HG02678 (cell line): ENCODE data around the gene TTLL11.

Experiments
- ATAC-seq: cut with Tn5 transposase; IDR thresholded peaks from one replicate; pipeline ENCODE4 v1.9.1; 2021; ENCODE audit warnings: mild to moderate bottlenecking, moderate library complexity; ENCODE audit not compliant: unreplicated experiment

TTLL11 gene

DNA sequence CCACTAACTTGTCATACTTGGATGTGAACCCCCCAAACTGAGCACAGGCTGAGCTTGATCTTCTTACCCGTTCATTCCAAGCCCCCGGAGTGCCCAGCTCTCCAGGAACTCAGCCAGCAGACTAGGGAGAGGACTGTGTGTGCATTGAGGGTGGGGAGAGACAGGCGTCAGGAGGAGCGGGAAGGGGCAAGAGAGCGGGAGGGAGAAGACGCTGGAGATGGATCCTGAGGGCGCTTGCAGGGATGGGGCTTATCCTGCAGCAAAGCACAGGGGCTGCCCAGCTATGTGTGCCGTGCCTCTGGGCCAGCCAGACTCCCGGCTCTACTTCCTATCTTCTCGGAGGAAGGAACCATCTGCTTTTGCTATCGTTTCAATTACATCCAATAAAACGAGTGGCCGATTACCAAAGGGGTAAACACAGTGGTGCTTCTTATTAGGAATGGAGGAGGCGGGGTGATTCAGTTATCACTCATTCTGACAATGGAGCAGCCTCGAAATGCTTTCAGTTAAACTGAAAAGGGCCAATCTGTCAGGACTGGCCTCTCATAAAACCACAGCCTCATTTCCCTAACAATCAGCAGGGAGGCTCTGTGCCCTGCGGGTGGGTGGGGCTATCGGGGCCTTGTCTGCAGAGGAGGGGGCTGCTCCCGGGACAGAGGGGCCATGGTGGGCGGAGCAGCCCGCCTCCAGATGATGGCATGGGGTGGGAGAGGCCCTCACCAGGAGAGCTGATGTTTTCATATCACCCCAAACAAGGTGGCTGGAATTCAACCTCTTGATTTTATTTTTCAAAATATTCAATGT lies 273.5 kb downstream of the TTLL11 start:
- ATAC-seq = no peak

DNA sequence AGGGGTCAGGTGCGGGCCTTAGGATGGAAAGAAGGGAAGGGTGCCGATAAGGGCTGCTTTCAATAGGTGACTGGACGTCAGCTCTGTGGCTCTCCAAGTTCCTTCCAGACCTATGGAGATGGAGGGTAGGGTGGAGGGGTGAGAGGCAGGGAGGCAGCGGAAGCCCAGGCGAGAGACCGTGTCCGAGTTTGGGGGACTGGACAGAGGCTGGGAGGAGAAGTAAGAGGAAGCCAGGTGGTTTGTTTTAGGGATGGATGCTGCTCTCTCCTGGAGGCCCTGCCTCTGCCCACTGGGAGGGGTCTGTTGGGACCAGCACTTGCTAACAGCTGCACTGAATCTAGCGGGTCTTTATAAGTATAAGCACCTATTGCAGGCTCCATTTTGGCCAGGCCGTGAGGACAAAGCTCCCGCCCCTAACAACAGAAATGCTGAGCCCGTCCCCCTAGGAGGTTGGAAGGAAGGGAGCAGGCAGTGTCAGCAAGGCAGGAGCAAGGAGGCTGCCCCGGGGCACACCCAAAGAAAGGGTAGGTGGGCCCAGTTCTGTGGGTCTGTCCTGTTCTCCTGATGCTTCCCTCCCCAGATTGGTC lies 274.2 kb downstream of the TTLL11 start:
- no peak for ATAC-seq

GRCh38 chr9:121818016-121818661 lies 275.0 kb downstream of the TTLL11 start:
- no peak for ATAC-seq

DNA sequence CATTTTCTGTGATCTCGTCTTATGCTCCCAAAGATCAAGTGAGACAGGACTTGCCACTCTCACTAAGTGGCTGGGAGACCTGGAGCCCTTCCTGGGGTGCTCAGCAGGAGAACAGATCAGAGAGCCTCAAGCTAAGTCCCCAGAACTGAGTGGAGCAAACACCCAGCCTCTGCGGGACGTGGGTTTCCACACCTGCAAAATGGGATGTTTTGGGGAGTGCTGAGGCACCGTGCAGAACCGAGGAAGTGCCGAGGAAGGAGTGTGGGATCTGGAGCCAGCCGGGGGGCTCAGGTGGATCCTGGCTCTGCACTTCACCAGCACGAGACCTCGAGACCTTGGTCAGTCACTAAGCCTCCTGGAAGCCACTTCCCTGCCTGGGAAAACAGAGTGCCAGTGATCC lies 275.6 kb downstream of the TTLL11 start:
- ATAC-seq = no peak

DNA sequence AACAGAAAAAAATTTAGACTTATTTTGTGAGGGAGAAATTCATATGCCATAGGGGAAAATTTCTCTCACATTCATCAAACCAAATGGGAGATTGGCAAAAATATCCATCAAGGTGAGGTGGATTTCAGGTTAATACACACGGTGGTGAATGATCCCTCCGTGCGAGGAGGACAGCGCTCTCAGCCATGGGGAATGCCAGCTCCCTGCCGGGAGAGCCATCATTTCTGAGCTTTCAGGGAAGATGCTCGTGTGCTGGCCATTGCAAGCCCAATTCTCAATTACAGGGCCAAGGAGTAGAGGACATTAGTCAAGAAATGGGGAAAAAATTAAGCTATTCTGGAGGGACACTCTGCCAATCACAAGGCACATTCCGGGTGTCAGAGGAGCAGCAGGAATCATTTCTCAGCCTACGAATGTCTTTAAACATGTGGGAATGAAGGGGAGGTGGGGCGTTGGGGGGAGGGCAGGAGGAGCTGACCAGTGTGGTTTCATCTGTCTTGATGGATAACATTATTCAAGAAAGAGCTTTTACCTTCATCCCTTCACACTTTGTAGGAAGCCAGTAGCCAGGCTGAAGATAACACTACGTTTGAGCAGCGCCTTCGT lies 276.2 kb downstream of the TTLL11 start:
- ATAC-seq = no peak

DNA sequence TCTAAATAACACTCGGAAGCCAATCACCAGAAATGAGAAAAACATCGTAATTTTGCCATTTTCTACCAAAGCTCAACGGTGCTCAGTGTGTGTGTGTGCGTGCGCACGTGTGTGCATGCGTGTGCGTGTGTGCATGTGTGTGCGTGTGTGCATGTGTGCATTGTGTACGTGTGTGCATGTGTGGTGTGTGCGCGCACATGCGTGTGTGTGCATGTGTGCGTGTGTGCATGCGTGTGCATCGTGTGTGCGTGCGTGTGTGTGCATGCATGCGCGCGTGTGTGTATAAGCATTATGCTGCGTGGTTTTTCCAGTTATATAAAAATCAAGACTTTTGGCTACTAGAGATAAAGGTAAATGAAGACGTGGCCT lies 276.7 kb downstream of the TTLL11 start:
- no peak for ATAC-seq

DNA sequence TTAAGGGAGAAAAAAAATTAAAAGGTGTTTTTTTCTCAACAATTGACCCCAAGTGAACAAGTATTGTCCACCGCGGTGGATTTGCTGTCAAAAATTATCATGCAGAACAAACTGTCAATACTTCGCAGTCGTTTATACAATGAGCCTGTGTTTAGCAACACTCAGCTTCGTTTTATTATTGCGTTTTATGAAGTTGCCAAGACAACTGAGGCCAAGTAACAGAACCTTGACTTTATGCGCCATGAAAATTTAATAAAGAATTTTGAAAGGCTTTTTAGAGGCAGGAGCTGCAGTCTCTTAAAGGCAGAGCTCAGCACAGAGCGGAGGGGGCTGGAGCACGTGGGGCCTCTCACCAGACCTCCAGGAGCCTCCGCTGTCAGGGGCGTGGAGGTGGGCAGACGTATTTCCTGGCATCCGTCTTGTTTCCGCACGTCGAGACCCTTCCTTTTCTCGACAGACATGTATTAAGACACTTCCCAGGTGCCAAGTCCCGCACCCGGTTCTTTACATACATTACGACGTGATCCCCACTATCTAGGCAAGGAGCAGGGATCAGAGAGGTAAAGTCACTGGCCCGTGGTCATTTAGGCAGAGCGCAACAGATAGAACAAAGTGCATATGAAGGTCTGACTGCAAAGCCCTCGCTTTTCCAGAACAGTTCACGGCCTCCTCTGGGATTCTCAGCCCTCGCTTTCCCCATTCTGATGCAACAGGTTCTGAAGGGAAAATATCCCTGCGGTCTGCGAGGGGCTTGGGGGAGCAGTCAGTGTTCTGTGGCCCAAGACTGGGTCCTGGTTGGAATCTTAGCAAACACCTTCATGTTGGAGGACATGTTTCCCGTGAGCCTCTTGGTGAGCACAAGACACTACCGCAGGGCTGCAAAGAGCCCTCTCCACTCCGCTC lies 277.3 kb downstream of the TTLL11 start:
- ATAC-seq = no peak

DNA sequence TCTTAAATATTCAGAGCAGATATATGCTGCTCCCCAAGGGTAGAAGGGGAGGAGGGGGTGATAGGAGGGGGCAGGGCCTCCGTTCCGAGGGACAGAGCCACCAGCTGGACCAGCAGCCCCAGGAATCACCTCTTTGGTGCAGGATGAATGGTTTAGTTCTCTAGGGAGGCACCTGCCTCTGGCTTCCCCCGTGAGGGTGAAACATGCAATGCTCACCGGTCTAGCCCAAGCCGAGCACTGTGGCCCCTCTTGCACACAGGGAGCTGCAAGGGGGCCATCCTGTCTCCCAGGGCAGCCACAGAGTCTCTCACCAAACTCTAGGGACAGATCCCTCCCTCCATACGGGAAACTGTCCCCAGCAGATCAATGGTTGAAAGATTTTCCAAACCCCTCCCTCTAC lies 278.0 kb downstream of the TTLL11 start:
- ATAC-seq = no peak

- ATAC-seq = no peak
Measured at GRCh38 chr9:121814594-121814993, 278.5 kb downstream of the TTLL11 start.

DNA sequence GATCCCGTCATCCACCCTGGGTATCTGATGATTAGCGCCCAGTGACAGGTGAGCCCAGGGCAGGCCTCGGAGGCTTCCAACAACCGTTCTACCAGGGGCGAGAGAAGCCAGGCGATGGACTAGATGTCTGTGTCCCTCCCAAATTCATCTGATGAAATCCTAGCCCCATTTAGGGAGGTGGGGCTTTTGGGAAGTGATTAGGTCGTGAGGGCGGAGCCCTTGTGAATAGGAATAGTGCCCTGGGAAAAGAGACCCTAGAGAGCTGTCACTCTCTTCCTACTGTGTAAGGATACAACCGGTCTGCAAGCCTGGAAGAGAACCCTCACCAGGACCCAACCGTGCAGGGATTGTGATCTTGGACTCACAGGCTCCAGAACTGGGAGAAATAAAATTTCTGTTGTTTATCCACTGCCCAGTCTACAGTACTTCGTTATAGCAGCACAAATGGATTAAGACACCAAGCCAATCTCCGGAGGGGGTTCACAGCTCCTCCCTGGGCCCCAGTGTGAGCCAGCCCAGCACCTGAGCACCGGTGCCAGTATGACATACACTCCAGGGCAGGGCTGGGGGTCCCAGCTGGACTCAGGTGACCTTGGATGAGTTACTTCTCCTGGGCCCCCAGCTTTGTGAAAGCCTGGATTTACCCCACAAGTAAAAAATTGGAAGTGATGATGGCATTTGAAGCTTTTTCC lies 279.4 kb downstream of the TTLL11 start:
- ATAC-seq = no peak

DNA sequence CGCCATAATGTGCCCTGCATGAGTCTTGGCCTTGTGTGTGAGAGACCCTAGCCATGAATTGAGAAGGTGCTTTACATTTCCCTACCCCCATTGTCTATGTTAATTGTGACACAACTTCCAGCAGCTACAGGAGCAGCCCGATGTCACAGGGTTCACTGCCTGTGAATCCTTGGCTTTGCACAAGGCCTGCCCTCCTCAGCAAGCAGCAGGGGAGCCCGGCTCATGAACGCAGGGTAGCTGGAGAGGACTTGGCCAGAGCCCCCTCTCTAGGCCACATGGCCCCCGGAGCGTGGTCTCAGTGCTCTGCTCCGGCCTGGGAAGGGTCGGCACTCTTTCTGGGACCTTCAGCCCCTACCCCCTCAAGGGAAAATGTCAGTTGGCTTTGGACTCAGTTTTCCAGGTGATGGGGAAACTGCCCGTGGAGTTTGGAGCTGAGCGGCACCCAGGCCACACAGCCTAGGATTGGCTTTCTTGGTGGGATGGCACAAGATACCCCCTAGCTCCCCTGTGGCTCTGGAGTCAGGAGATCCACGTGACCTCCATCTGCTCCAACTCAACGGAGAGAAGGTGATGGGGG lies 280.9 kb downstream of the TTLL11 start:
- ATAC-seq = no peak

- ATAC-seq = no peak
Measured at GRCh38 chr9:121811751-121812150, 281.4 kb downstream of the TTLL11 start.

DNA sequence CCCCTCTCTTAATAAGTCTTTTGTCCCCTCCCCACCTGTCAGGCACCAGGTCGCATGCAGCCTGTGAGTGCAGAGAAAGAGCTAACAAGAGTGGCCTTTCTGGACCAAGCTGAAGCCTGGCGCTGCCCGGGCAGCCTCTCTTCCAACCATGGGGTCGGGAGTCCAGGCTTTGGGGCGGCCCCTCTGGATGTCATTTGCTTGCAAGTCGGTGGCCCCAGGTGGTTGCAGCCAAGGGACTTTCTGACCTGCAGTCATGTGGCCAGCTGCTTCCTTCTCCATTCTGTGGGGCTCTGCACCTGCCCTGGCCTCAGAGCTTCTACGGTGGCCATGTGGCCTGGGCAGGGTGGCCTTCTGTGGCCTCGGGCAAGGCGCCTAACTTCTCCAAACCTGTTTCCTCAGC lies 282.0 kb downstream of the TTLL11 start:
- no peak for ATAC-seq

- no peak for ATAC-seq
Measured at GRCh38 chr9:121810489-121810888, 282.6 kb downstream of the TTLL11 start.

GRCh38 chr9:121809356-121810050 lies 283.6 kb downstream of the TTLL11 start:
- no peak for ATAC-seq

DNA sequence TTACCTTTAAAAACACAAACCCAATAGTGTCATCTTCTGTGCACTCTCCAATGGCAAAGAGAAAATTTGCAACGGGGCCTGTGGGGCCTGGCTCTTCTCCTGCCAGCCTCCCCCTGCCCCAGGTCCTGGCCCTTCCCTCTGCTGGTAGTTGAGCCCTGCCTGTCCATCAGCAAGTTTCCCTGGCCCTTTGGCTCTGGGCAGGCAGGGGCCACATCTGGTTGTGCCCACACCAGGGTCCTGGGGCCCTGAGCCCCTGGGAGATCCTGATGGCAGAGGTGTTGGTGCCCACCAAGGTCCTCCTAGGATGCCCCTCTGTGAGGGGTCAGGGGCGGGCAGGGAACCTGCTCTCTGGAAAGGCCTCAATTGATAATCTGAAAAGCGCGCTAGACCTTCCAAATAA lies 284.3 kb downstream of the TTLL11 start:
- ATAC-seq = no peak

GRCh38 chr9:121807823-121808278 lies 285.3 kb downstream of the TTLL11 start:
- ATAC-seq = no peak

- no peak for ATAC-seq
Measured at GRCh38 chr9:121807069-121807822, 285.9 kb downstream of the TTLL11 start.
